Fibroblast of lung (primary cell): ENCODE measurements around the gene RPS28. TPM values are rescaled to one million over a fixed set of nuclear protein-coding genes. Genes with fewer than 3 reads are reported as not detected.

Source experiments
- DNase-seq, 2 donors: peaks; one replicate each; pipeline versions ENCODE4 v3.0.0 to v3.0.0-alpha.2; 2010; ENCODE audit warnings: low read depth in 2 of 2
- H2AFZ ChIP-seq: 2 replicates; pipeline ENCODE4 v1.5.1; 2012; ENCODE audit warnings: low read length, control low read depth, inconsistent platforms
- H3K27ac ChIP-seq: 2 replicates; pipeline ENCODE4 v1.5.1; 2011; ENCODE audit warnings: low read length, control low read depth; ENCODE audit not compliant: insufficient read depth
- H3K27me3 ChIP-seq: 2 replicates; pipeline ENCODE4 v1.5.1; 2011; ENCODE audit warnings: mild to moderate bottlenecking, low read length; ENCODE audit not compliant: control insufficient read depth, insufficient read depth
- H3K36me3 ChIP-seq: 2 replicates; pipeline ENCODE4 v1.5.1; 2011; ENCODE audit warnings: low read length; ENCODE audit not compliant: control insufficient read depth, insufficient read depth
- H3K4me1 ChIP-seq: 2 replicates; pipeline ENCODE4 v1.5.1; 2011; ENCODE audit warnings: low read length; ENCODE audit not compliant: control insufficient read depth, insufficient read depth; ENCODE audit errors: extremely low read depth
- H3K4me2 ChIP-seq: 2 replicates; pipeline ENCODE4 v1.5.1; 2011; ENCODE audit warnings: low read length, control low read depth; ENCODE audit not compliant: insufficient read depth; ENCODE audit errors: extremely low read depth
- H3K4me3 ChIP-seq, 4 experiments: fragments of 200-600 bp in 1 of 4; sonication (generic) in 1 of 4; replicated peaks in 1 of 4; 2 replicates each; pipeline ENCODE4 v1.5.1; 2011 to 2016; ENCODE audit warnings: low read length in 4 of 4, low read depth in 3 of 4, mild to moderate bottlenecking in 3 of 4, control low read depth in 2 of 4, inconsistent platforms in 1 of 4, mixed read lengths in 1 of 4; ENCODE audit not compliant: insufficient read depth in 1 of 4; ENCODE audit errors: control extremely low read depth in 1 of 4
- H3K79me2 ChIP-seq: 2 replicates; pipeline ENCODE4 v1.5.1; 2012; ENCODE audit warnings: mild to moderate bottlenecking, low read length, inconsistent platforms; ENCODE audit not compliant: control insufficient read depth, insufficient read depth
- H3K9ac ChIP-seq: 2 replicates; pipeline ENCODE4 v1.5.1; 2011; ENCODE audit warnings: mild to moderate bottlenecking, low read length, control low read depth; ENCODE audit not compliant: insufficient read depth
- H3K9me3 ChIP-seq: 2 replicates; pipeline ENCODE4 v1.5.1; 2012; ENCODE audit warnings: low read depth, low read length; ENCODE audit not compliant: control insufficient read depth, insufficient read depth
- H4K20me1 ChIP-seq: 2 replicates; pipeline ENCODE4 v1.5.1; 2011; ENCODE audit warnings: low read length; ENCODE audit not compliant: control insufficient read depth, insufficient read depth; ENCODE audit errors: extremely low read depth
- EZH2 ChIP-seq: IDR thresholded peaks from 2 replicates; pipeline ENCODE4 v1.5.1; 2012; ENCODE audit warnings: low read length, control low read depth, mild to moderate bottlenecking; ENCODE audit errors: missing control alignments
- polyA plus RNA-seq, 2 donors: library from polyadenylated mRNA; depleted of rRNA in 1 of 2; stranded (reverse) in 1 of 2; unstranded in 1 of 2; fragments of >200 nt; gene quantifications; 2 replicates each; pipeline ENCODE4 v1.2.1, GENCODE V29; 2011 to 2012; ENCODE audit warnings: missing spikeins in 1 of 2
- total RNA-seq: library from RNA; depleted of rRNA; stranded (reverse); fragments of >200 nt; gene quantifications from 2 replicates; pipeline ENCODE4 v1.2.1, GENCODE V29; 2014
- TF ChIP-seq, protein P1 (sequence below), 2 donors: IDR thresholded peaks in 1 of 2; conservative IDR thresholded peaks in 1 of 2; 1 replicate in 1 of 2; 2 replicates in 1 of 2; pipeline ENCODE4 v1.5.1; 2011 to 2012; ENCODE audit warnings: low read length in 2 of 2, control low read depth in 1 of 2, inconsistent platforms in 1 of 2, low read depth in 1 of 2, mild to moderate bottlenecking in 1 of 2

The RPS28 gene
- total and polyA plus RNA-seq, 2 donors (not counting 1 experiment from before 2014, with no cell fraction given), result 216 to 286 TPM

DNA sequence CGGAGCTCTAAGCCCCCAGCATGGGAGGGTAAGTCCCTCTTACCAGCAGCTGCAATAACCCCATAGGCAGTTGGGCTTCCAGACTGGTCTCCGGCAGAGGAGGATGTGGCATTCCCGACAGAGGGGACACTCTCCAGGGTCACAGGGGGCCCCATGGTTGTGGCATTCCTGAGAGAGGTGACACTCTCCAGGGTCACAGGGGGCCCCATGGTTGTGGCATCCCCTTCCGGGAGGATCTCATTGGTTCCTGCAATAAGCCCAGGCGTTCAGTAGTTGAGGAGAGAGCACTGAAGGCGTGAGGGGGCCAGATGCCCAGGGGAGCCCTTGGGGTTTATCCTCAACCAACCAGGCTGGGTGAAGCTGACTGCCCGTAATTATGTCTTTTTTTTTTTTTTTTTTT lies 18.6 kb upstream of the RPS28 start:
- peaks cover 5% of the 10 kb centered on the region for H3K4me1 ChIP-seq

DNA sequence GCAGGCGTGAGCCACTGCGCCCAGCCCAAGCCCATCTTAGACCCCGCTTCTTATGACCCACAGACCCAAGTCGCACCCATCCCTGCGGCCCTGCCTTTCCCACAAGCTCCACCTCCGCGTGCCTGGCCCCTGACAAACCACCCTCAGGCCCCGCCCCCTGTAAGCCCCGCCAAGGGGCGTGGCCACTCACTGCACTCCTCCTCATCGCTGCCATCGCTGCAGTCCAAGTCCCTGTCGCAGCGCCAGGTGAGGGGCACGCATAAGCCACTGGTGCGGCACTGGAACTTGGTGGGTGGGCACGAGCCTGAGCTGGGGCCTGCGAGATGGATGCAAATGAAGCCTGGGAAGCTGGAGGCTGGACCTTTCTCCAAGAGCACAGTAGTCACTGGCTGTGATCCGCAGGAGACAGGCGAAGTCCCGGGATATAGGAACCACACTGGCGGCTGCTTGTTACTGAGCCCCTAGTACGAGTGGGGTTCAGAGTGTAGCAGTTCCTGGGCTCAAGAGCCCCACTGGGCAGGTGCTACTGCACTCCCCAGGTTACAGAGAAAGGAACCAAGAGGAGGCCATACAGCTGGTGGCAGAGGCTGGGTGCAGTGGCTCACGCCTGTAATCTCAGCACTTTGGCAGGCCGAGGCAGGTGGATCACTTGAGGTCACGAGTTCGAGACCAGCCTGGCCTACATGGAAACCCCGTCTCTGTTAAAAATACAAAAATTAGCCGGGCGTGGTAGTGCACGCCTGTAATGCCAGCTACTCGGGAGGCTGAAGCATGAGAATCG lies 16.3 kb upstream of the RPS28 start:
- Histone ChIP-seq H3K27me3 (no peaks in the 10 kb centered on the region), H3K36me3 (peaks cover 3% of the 10 kb centered on the region), H3K9ac (no peak overlapping the region), H4K20me1 (no peaks in the 10 kb centered on the region), H3K79me2 (no peaks in the 10 kb centered on the region), H3K27ac (no peak overlapping the region), H3K4me1 (peaks cover 9% of the 10 kb centered on the region), H3K4me3 (no peak overlapping the region), H3K4me2 (no peak overlapping the region), H2AFZ (no peak overlapping the region), H3K9me3 (no peaks in the 10 kb centered on the region)
- DNase-seq, result no peak
- TF ChIP-seq EZH2, result no peak
- TF ChIP-seq, protein P1, sequence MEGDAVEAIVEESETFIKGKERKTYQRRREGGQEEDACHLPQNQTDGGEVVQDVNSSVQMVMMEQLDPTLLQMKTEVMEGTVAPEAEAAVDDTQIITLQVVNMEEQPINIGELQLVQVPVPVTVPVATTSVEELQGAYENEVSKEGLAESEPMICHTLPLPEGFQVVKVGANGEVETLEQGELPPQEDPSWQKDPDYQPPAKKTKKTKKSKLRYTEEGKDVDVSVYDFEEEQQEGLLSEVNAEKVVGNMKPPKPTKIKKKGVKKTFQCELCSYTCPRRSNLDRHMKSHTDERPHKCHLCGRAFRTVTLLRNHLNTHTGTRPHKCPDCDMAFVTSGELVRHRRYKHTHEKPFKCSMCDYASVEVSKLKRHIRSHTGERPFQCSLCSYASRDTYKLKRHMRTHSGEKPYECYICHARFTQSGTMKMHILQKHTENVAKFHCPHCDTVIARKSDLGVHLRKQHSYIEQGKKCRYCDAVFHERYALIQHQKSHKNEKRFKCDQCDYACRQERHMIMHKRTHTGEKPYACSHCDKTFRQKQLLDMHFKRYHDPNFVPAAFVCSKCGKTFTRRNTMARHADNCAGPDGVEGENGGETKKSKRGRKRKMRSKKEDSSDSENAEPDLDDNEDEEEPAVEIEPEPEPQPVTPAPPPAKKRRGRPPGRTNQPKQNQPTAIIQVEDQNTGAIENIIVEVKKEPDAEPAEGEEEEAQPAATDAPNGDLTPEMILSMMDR (conservative IDR thresholded peaks at IDR 0.05 in 1 of 2, IDR thresholded peaks at IDR 0.05 in 1 of 2; ENCODE audit: low read depth in 1 of 2, low read length in 2 of 2), result no peak

More for the DNA sequence above, 18.6 kb upstream of the RPS28 start:
- Histone ChIP-seq H3K27me3 (no peaks in the 10 kb centered on the region), H3K9me3 (no peaks in the 10 kb centered on the region), H2AFZ (no peak overlapping the region), H3K9ac (no peak overlapping the region), H3K4me2 (no peak overlapping the region), H3K79me2 (no peaks in the 10 kb centered on the region), H4K20me1 (no peaks in the 10 kb centered on the region), H3K27ac (no peak overlapping the region), H3K36me3 (no peaks in the 10 kb centered on the region), H3K4me3 (no peak overlapping the region)
- no peak for DNase-seq
- no peak for TF ChIP-seq EZH2
- TF ChIP-seq, protein P1 (conservative IDR thresholded peaks at IDR 0.05 in 1 of 2, IDR thresholded peaks at IDR 0.05 in 1 of 2; ENCODE audit: low read depth in 1 of 2, low read length in 2 of 2), result no peak

DNA sequence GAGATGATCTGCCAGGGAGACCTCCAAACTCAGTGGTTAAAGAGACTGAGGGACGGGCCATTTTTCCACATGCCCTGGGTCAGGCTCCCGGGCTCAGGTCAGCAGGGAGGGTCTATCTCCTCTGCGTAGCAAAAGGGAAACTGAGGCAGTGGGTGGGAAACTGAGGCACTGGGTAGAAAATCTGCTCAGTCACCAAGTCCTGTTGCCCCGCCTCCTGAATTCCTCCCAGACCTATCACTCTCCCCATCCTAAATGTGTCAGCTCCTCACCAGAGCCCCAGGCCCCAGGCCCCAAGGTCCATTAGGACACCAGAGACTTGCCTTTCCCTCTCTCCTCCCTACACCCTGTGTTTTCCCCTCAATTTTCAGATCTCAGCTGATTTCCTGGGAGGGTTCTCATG lies 15.5 kb upstream of the RPS28 start:
- Histone ChIP-seq H3K79me2 (no peaks in the 10 kb centered on the region), H3K27me3 (no peaks in the 10 kb centered on the region), H2AFZ (no peak overlapping the region), H4K20me1 (no peaks in the 10 kb centered on the region), H3K4me2 (no peak overlapping the region), H3K36me3 (peaks cover 5% of the 10 kb centered on the region), H3K9ac (no peak overlapping the region), H3K27ac (no peak overlapping the region), H3K4me1 (peaks cover 9% of the 10 kb centered on the region), H3K9me3 (no peaks in the 10 kb centered on the region), H3K4me3 (no peak overlapping the region)
- no peak for DNase-seq
- TF ChIP-seq, protein P1 (conservative IDR thresholded peaks at IDR 0.05 in 1 of 2, IDR thresholded peaks at IDR 0.05 in 1 of 2; ENCODE audit: low read depth in 1 of 2, low read length in 2 of 2), result no peak
- TF ChIP-seq EZH2, result no peak
